ENCODE measurements around the gene LPCAT3.

LPCAT3 gene

GRCh38 chr12:6947615-6948014, 70.7 kb downstream of the LPCAT3 start:
- TF ChIP-seq CTCF (conservative IDR thresholded peaks at IDR 0.05): no peak

GRCh38 chr12:6946920-6947374, 71.3 kb downstream of the LPCAT3 start:
- TF ChIP-seq CTCF (conservative IDR thresholded peaks at IDR 0.05): no peak
- H3K27ac ChIP-seq: peak overlapping the region; percentile 96

More at GRCh38 chr12:6947615-6948014, 70.7 kb downstream of the LPCAT3 start:
- peak overlapping the region; percentile 96; the same call in 1 of the 2 replicates for H3K27ac ChIP-seq

GRCh38 chr12:6946033-6946919, 72.0 kb downstream of the LPCAT3 start:
- no peak for TF ChIP-seq CTCF (conservative IDR thresholded peaks at IDR 0.05)
- H3K27ac ChIP-seq: peak overlapping the region; percentile 96

GRCh38 chr12:6945613-6946012, 72.7 kb downstream of the LPCAT3 start:
- H3K27ac ChIP-seq: peak overlapping the region; percentile 96

GRCh38 chr12:6944381-6945186, 73.7 kb downstream of the LPCAT3 start:
- TF ChIP-seq CTCF (conservative IDR thresholded peaks at IDR 0.05): peak; percentile 95

More at GRCh38 chr12:6945613-6946012, 72.7 kb downstream of the LPCAT3 start:
- no peak for TF ChIP-seq CTCF (conservative IDR thresholded peaks at IDR 0.05)

GRCh38 chr12:6943722-6944380, 74.4 kb downstream of the LPCAT3 start, which contains the start of the genes C12orf57 and RNU7-1:
C12orf57 (plus strand) TSS chr12:6944022; CDS start chr12:6944122, 100 bp downstream.
RNU7-1 (plus strand) TSS chr12:6943816.
- no peak for TF ChIP-seq CTCF (conservative IDR thresholded peaks at IDR 0.05)
- H3K27ac ChIP-seq: peak within 1 kb of the TSS; percentile 96

More at GRCh38 chr12:6944381-6945186, 73.7 kb downstream of the LPCAT3 start:
- peak overlapping the region; percentile 96 for H3K27ac ChIP-seq
